HCT116 (cell line): Measurements from ENCODE around the gene GPS1. TPM values are rescaled to one million over a fixed set of nuclear protein-coding genes. Genes with fewer than 3 reads are reported as not detected.
A peak's percentile ranks its signal among the peaks of the same experiment; 100 is the strongest.

ENCODE experiments used
- ATAC-seq: fragments of 200-7000 bp; cut with Tn5 transposase; 2 replicates; pipeline ENCODE4 v1.9.1; 2020; ENCODE audit warnings: mild to moderate bottlenecking, moderate library complexity
- BruUV-seq: library from RNA; stranded (reverse); fragments of 400-500 nt; replicated peaks from 2 replicates; lab custom pipeline; 2021; lab: Mats Ljungman, UMichigan
- CTCF ChIA-PET: fragments of 300-600 bp; sonication (Branson Sonifier 250); formaldehyde crosslinking; loops from one replicate; lab custom pipeline; 2021; ENCODE audit warnings: antibody characterized with exemption; lab: Charles Lee
- POLR2A ChIA-PET: fragments of 300-600, 350-600 bp; sonication (Branson Sonifier 250); formaldehyde crosslinking; loops from one replicate; lab custom pipeline; 2021; ENCODE audit warnings: antibody characterized with exemption; lab: Charles Lee
- RAD21 ChIA-PET, 2 experiments: fragments of 300-600 bp; sonication (Branson Sonifier 250); formaldehyde crosslinking; loops; one replicate each; lab custom pipeline; 2023; ENCODE audit warnings: low total read pairs in 2 of 2; ENCODE audit not compliant: uncharacterized antibody in 2 of 2, unreplicated experiment in 2 of 2, low non-redundant PET in 1 of 2; lab: Charles Lee
- DNase-seq: peaks from one replicate; pipeline ENCODE4 v3.0.0-alpha.2; 2010; ENCODE audit warnings: low read depth, low spot score
- H2AFZ ChIP-seq: fragments of 200-600 bp; shearing (Covaris generic), sonication (generic); 2 replicates; pipeline ENCODE4 v1.6.1; 2017; ENCODE audit warnings: low read depth, mixed run types, mixed read lengths, antibody characterized with exemption, low read length; ENCODE audit not compliant: poor library complexity, severe bottlenecking
- H3K27ac ChIP-seq: 2 replicates; pipeline ENCODE4 v1.5.1; 2012; ENCODE audit warnings: low read depth, low read length
- H3K27me3 ChIP-seq: fragments of 200-600 bp; sonication (generic); 2 replicates; pipeline ENCODE4 v1.6.1; 2016; ENCODE audit warnings: mixed run types, low read length, mixed read lengths; ENCODE audit not compliant: insufficient read depth
- H3K36me3 ChIP-seq, 2 experiments: fragments of 200-500 bp in 1 of 2; fragments of 200-600 bp in 1 of 2; sonication (Bioruptor generic) in 1 of 2; sonication (generic) in 1 of 2; 2 replicates each; pipeline versions ENCODE4 v1.5.1 to v1.6.1; 2014 to 2016; ENCODE audit warnings: low read length in 2 of 2, inconsistent platforms in 1 of 2, mixed read lengths in 1 of 2, mixed run types in 1 of 2; ENCODE audit not compliant: insufficient read depth in 2 of 2, control insufficient read depth in 1 of 2
- H3K4me1 ChIP-seq, 2 experiments: fragments of 200-600 bp in 1 of 2; sonication (generic) in 1 of 2; 2 replicates each; pipeline versions ENCODE4 v1.5.1 to v1.6.1; 2012 to 2017; ENCODE audit warnings: low read length in 2 of 2, inconsistent platforms in 1 of 2, mild to moderate bottlenecking in 1 of 2, mixed read lengths in 1 of 2, mixed run types in 1 of 2, moderate library complexity in 1 of 2; ENCODE audit not compliant: insufficient read depth in 2 of 2, control insufficient read depth in 1 of 2
- H3K4me2 ChIP-seq: fragments of 200-600 bp; sonication (generic); 2 replicates; pipeline ENCODE4 v1.6.1; 2017; ENCODE audit warnings: mixed run types, low read length, mixed read lengths
- H3K4me3 ChIP-seq, 2 experiments: fragments of 200-600 bp in 1 of 2; sonication (generic) in 1 of 2; replicated peaks in 1 of 2; 2 replicates each; pipeline ENCODE4 v1.5.1; 2011 to 2016; ENCODE audit warnings: low read length in 2 of 2, control low read depth in 1 of 2, low read depth in 1 of 2, mild to moderate bottlenecking in 1 of 2, mixed read lengths in 1 of 2, mixed run types in 1 of 2
- H3K79me2 ChIP-seq: fragments of 200-600 bp; sonication (generic); 2 replicates; pipeline ENCODE4 v1.6.1; 2017; ENCODE audit warnings: mild to moderate bottlenecking, mixed run types, low read length, moderate library complexity, mixed read lengths; ENCODE audit not compliant: insufficient read depth
- H3K9ac ChIP-seq: fragments of 200-600 bp; sonication (generic); 2 replicates; pipeline ENCODE4 v1.6.1; 2016; ENCODE audit warnings: low read length, mixed read lengths
- H3K9me2 ChIP-seq: fragments of 200-600 bp; sonication (generic), shearing (Covaris generic); 2 replicates; pipeline ENCODE4 v1.6.1; 2017; ENCODE audit warnings: mixed run types, mild to moderate bottlenecking, moderate library complexity; ENCODE audit not compliant: insufficient read depth
- H3K9me3 ChIP-seq, 2 experiments: fragments of 200-500 bp in 1 of 2; fragments of 200-600 bp in 1 of 2; sonication (Bioruptor generic) in 1 of 2; sonication (generic) in 1 of 2; 2 replicates each; pipeline ENCODE4 v1.6.1; 2014 to 2017; ENCODE audit warnings: low read length in 2 of 2, mixed read lengths in 2 of 2, inconsistent platforms in 1 of 2, low read depth in 1 of 2, mild to moderate bottlenecking in 1 of 2, mixed run types in 1 of 2, moderate library complexity in 1 of 2; ENCODE audit not compliant: control insufficient read depth in 1 of 2, insufficient read depth in 1 of 2
- H4K20me1 ChIP-seq: fragments of 200-600 bp; sonication (generic), shearing (Covaris generic); 2 replicates; pipeline ENCODE4 v1.6.1; 2017; ENCODE audit warnings: mixed run types, mild to moderate bottlenecking, moderate library complexity; ENCODE audit not compliant: insufficient read depth
- EZH2 ChIP-seq: fragments of 200-600 bp; sonication (generic); IDR thresholded peaks from 2 replicates; pipeline ENCODE4 v1.6.1; 2017; ENCODE audit warnings: antibody characterized with exemption, mixed run types
- EZH2phosphoT487 ChIP-seq: fragments of 200-600 bp; IDR thresholded peaks from 2 replicates; pipeline ENCODE4 v1.6.1; 2018; ENCODE audit warnings: antibody characterized with exemption, borderline replicate concordance
- FOSL1 ChIP-seq: IDR thresholded peaks from 2 replicates; pipeline ENCODE4 v1.6.1; 2012; ENCODE audit warnings: low read depth
- MAX ChIP-seq: IDR thresholded peaks from 2 replicates; pipeline ENCODE4 v1.6.1; 2012
- POLR2AphosphoS5 ChIP-seq: IDR thresholded peaks from 2 replicates; pipeline ENCODE4 v1.6.1; 2011; ENCODE audit warnings: mild to moderate bottlenecking, low read depth, low read length, moderate library complexity
- RAD21 ChIP-seq: IDR thresholded peaks from 2 replicates; pipeline ENCODE4 v1.6.1; 2012; ENCODE audit warnings: low read depth, mild to moderate bottlenecking
- SIN3A ChIP-seq: IDR thresholded peaks from 2 replicates; pipeline ENCODE4 v1.6.1; 2012; ENCODE audit warnings: low read depth
- SP1 ChIP-seq: IDR thresholded peaks from 2 replicates; pipeline ENCODE4 v1.6.1; 2012; ENCODE audit warnings: low read depth
- SRF ChIP-seq: IDR thresholded peaks from 2 replicates; pipeline ENCODE4 v1.6.1; 2012; ENCODE audit warnings: low read depth
- TCF7L2 ChIP-seq: IDR thresholded peaks from 2 replicates; pipeline ENCODE4 v1.7.0; 2011; ENCODE audit warnings: borderline replicate concordance, inconsistent platforms; ENCODE audit not compliant: insufficient read depth, insufficient read length; ENCODE audit errors: extremely low read depth
- intact Hi-C: fragments of 100-400 bp; cut with micrococcal nuclease; formaldehyde crosslinking; loops from 2 replicates; pipeline ENCODE4 v1.10.0; 2022
- total RNA-seq: library from RNA; stranded (reverse); gene quantifications from one replicate; pipeline ENCODE4 v1.2.1, GENCODE V29; 2021; ENCODE audit not compliant: unreplicated experiment
- TF ChIP-seq, protein P1 (sequence below), 3 experiments: fragments of 200-600 bp in 1 of 3; sonication (generic) in 1 of 3; IDR thresholded peaks in 2 of 3; conservative IDR thresholded peaks in 1 of 3; 2 replicates each; pipeline ENCODE4 v1.5.1; 2012 to 2017; ENCODE audit warnings: low read depth in 2 of 3, low read length in 2 of 3, antibody characterized with exemption in 1 of 3, borderline replicate concordance in 1 of 3, control low read depth in 1 of 3, mild to moderate bottlenecking in 1 of 3, mixed read lengths in 1 of 3, mixed run types in 1 of 3, moderate library complexity in 1 of 3; ENCODE audit not compliant: insufficient read depth in 1 of 3
- TF ChIP-seq, protein P2 (sequence below): IDR thresholded peaks from 2 replicates; pipeline ENCODE4 v1.6.1; 2012

The GPS1 gene
- total RNA-seq, 1 experiment from 2014 or later, result 205 TPM

DNA sequence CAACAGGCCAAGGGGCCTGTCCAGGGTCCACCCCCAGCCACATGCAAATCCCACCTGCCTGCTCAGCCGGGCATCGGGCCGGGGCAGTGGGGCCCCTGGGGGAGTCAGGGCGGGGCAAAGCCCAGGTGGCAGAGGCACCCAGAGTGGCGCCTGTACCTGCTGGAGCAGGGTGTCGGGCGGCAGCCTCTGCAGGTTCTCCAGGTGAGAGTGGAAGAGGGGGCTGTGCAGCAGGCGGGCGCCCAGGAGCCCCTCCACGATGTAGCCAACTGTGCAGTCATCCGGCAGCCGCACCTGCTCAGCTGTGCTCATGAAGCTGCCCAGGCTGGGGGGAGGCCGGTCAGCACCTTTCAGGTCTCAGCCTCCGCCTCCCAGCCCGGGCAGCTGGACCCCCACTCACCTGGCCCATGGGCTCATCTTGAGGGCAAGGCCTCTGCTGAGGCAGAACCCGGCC is 2.2 kb upstream of the GPS1 start:
- Histone ChIP-seq H3K9ac (no peak overlapping the region), H3K9me2 (no peaks in the 10 kb centered on the region), H3K36me3 (peaks cover 7 to 19% of the 10 kb centered on the region in 2 experiments; a peak in 2 of 4 replicates), H3K27ac (peak overlapping the region; percentile 81; the same call in 1 of the 2 replicates), H3K79me2 (peaks cover 36% of the 10 kb centered on the region), H3K9me3 (no peaks in the 10 kb centered on the region), H2AFZ (no peak overlapping the region), H4K20me1 (no peaks in the 10 kb centered on the region), H3K27me3 (no peaks in the 10 kb centered on the region), H3K4me3 (no peak overlapping the region), H3K4me2 (peak overlapping the region; percentile 100), H3K4me1 (peaks cover 13 to 24% of the 10 kb centered on the region in 2 experiments; a peak in 3 of 4 replicates)
- POLR2A ChIA-PET, result no interaction called here
- RAD21 ChIA-PET, result no interaction called here
- BruUV-seq, result no TSS peak
- DNase-seq, result no peak
- TF ChIP-seq EZH2, result no peak
- TF ChIP-seq SIN3A, result no peak
- no peak for TF ChIP-seq FOSL1
- TF ChIP-seq SRF, result no peak
- TF ChIP-seq, protein P1, sequence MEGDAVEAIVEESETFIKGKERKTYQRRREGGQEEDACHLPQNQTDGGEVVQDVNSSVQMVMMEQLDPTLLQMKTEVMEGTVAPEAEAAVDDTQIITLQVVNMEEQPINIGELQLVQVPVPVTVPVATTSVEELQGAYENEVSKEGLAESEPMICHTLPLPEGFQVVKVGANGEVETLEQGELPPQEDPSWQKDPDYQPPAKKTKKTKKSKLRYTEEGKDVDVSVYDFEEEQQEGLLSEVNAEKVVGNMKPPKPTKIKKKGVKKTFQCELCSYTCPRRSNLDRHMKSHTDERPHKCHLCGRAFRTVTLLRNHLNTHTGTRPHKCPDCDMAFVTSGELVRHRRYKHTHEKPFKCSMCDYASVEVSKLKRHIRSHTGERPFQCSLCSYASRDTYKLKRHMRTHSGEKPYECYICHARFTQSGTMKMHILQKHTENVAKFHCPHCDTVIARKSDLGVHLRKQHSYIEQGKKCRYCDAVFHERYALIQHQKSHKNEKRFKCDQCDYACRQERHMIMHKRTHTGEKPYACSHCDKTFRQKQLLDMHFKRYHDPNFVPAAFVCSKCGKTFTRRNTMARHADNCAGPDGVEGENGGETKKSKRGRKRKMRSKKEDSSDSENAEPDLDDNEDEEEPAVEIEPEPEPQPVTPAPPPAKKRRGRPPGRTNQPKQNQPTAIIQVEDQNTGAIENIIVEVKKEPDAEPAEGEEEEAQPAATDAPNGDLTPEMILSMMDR (IDR thresholded peaks at IDR 0.05 in 2 of 3, conservative IDR thresholded peaks at IDR 0.05 in 1 of 3; ENCODE audit: borderline replicate concordance in 1 of 3, insufficient read depth in 1 of 3, low read depth in 2 of 3, low read length in 2 of 3), result no peak
- no peak for TF ChIP-seq RAD21
- TF ChIP-seq, protein P2, sequence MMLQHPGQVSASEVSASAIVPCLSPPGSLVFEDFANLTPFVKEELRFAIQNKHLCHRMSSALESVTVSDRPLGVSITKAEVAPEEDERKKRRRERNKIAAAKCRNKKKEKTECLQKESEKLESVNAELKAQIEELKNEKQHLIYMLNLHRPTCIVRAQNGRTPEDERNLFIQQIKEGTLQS, result no peak
- TF ChIP-seq POLR2AphosphoS5, result no peak
- TF ChIP-seq TCF7L2, result no peak
- TF ChIP-seq SP1, result no peak
- TF ChIP-seq MAX, result no peak
- TF ChIP-seq EZH2phosphoT487, result no peak
- CTCF ChIA-PET, result no interaction called here
- intact Hi-C loops, result no loop called here
- no peak for ATAC-seq
